HL-60/S4 treated with retinoic acid at 250 ng/mL for 4 days and 3 days (cell line): ENCODE results near the gene SSTR5.

ENCODE experiments used
- in situ Hi-C: fragments of 300-500 bp; cut with MboI; formaldehyde crosslinking; loops from 2 replicates; pipeline ENCODE4 v1.7.0; 2022; ENCODE audit warnings: low sequenced_read_pairs

SSTR5 gene

GRCh38 chr16:1053700-1054368 is 18.7 kb upstream of the SSTR5 start:
- in situ Hi-C loops: loop anchor here (25.0 kb wide), 1 partner anchor 342 kb away; the partner anchor contains the start of genes ANTKMT, FBXL16 and METRN

- in situ Hi-C loops: loop anchor here (25.0 kb wide), 1 partner anchor 343 kb away; the partner anchor contains the start of genes ANTKMT, FBXL16 and METRN
Observed at GRCh38 chr16:1054660-1055556, 17.6 kb upstream of the SSTR5 start.

- in situ Hi-C loops: loop anchor here (25.0 kb wide), 1 partner anchor 343 kb away; the partner anchor contains the start of genes ANTKMT, FBXL16 and METRN
Observed at GRCh38 chr16:1055557-1055924, 17.0 kb upstream of the SSTR5 start.

GRCh38 chr16:1056196-1056595 is 16.4 kb upstream of the SSTR5 start:
- in situ Hi-C loops: loop anchor here (25.0 kb wide), 1 partner anchor 344 kb away; the partner anchor contains the start of genes ANTKMT, FBXL16 and METRN

GRCh38 chr16:1057252-1057932 is 15.2 kb upstream of the SSTR5 start:
- in situ Hi-C loops: loop anchor here (25.0 kb wide), 1 partner anchor 345 kb away; the partner anchor contains the start of genes ANTKMT, FBXL16 and METRN

- in situ Hi-C loops: loop anchor here (25.0 kb wide), 1 partner anchor 346 kb away; the partner anchor contains the start of genes ANTKMT, FBXL16 and METRN
Observed at GRCh38 chr16:1058216-1058615, 14.3 kb upstream of the SSTR5 start.

- in situ Hi-C loops: loop anchor here (25.0 kb wide), 1 partner anchor 347 kb away; the partner anchor contains the start of genes ANTKMT, FBXL16 and METRN
Observed at GRCh38 chr16:1059310-1059709, 13.2 kb upstream of the SSTR5 start.

- in situ Hi-C loops: loop anchor here (25.0 kb wide), 1 partner anchor 348 kb away; the partner anchor contains the start of genes ANTKMT, FBXL16 and METRN
Observed at GRCh38 chr16:1060416-1061340, 11.9 kb upstream of the SSTR5 start.

- in situ Hi-C loops: loop anchor here (25.0 kb wide), 1 partner anchor 350 kb away; the partner anchor contains the start of genes ANTKMT, FBXL16 and METRN
Observed at GRCh38 chr16:1061769-1062505, 10.6 kb upstream of the SSTR5 start.

GRCh38 chr16:1062895-1063294 is 9.7 kb upstream of the SSTR5 start:
- in situ Hi-C loops: loop anchor here (25.0 kb wide), 1 partner anchor 351 kb away; the partner anchor contains the start of genes ANTKMT, FBXL16 and METRN

- in situ Hi-C loops: loop anchor here (25.0 kb wide), 1 partner anchor 351 kb away; the partner anchor contains the start of genes ANTKMT, FBXL16 and METRN
Observed at GRCh38 chr16:1063728-1064127, 8.8 kb upstream of the SSTR5 start.

GRCh38 chr16:1065469-1066128 is 6.9 kb upstream of the SSTR5 start:
- in situ Hi-C loops: loop anchor here (25.0 kb wide), 1 partner anchor 353 kb away; the partner anchor contains the start of genes ANTKMT, FBXL16 and METRN

GRCh38 chr16:1066584-1067172 is 5.9 kb upstream of the SSTR5 start:
- in situ Hi-C loops: loop anchor here (25.0 kb wide), 1 partner anchor 354 kb away; the partner anchor contains the start of genes ANTKMT, FBXL16 and METRN

GRCh38 chr16:1067629-1068028 is 4.9 kb upstream of the SSTR5 start:
- in situ Hi-C loops: loop anchor here (25.0 kb wide), 1 partner anchor 355 kb away; the partner anchor contains the start of genes ANTKMT, FBXL16 and METRN

GRCh38 chr16:1068451-1068850 is 4.1 kb upstream of the SSTR5 start:
- in situ Hi-C loops: loop anchor here (25.0 kb wide), 1 partner anchor 356 kb away; the partner anchor contains the start of genes ANTKMT, FBXL16 and METRN

- in situ Hi-C loops: loop anchor here (25.0 kb wide), 1 partner anchor 357 kb away; the partner anchor contains the start of genes ANTKMT, FBXL16 and METRN
Observed at GRCh38 chr16:1069154-1069553, 3.4 kb upstream of the SSTR5 start.
